ENCODE measurements around the gene CCR4. TPM values are rescaled to one million over a fixed set of nuclear protein-coding genes. Genes with fewer than 3 reads are reported as not detected.
"Not testable (repeated sequence)": the region's sequence is repeated elsewhere in the genome, so short reads cannot be mapped to it uniquely, and the experiment has no call there.

The CCR4 gene
- 1 to 10 TPM in 1 of 10 donors, under 1 TPM in 8, not detected in 1; 0.07 to 1.3 (median 0.10) TPM for polyA plus RNA-seq (ENCODE audit: insufficient read length in 10 of 10)
- long read RNA-seq, donor 1 = 0 reads
- long read RNA-seq, donor 2 = 0 reads
- long read RNA-seq, donor 3 = 0 reads
- long read RNA-seq, donor 4 = 0 reads
- long read RNA-seq, donor 5 = 0 reads
- long read RNA-seq, donor 6 = 0 reads
- long read RNA-seq, donor 7 = 0 reads
- long read RNA-seq, donor 8 = 0 reads
- long read RNA-seq, donor 9 = 0 reads

DNA sequence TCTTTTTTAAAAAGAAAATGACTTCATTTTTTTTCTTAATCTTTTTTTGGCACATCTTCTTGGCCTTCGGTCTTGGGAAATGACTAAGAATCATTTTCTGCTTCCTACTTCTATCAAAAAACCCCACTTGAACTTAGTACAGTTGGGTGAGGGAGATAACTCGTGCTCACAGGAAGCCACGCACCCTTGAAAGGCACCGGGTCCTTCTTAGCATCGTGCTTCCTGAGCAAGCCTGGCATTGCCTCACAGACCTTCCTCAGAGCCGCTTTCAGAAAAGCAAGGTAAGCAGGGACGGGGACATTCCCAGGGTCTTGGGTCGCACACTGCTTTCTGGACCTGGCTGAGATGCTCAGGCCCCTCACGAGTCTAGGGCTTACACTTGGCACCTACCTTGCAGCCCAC is at the start of gene CCR4:
Gene CCR4 (plus strand): TSS at position 235 of the 402 bp plus-strand sequence. CDS start 1,779 bp downstream, outside the sequence.
- DNase-seq = no peak

DNA sequence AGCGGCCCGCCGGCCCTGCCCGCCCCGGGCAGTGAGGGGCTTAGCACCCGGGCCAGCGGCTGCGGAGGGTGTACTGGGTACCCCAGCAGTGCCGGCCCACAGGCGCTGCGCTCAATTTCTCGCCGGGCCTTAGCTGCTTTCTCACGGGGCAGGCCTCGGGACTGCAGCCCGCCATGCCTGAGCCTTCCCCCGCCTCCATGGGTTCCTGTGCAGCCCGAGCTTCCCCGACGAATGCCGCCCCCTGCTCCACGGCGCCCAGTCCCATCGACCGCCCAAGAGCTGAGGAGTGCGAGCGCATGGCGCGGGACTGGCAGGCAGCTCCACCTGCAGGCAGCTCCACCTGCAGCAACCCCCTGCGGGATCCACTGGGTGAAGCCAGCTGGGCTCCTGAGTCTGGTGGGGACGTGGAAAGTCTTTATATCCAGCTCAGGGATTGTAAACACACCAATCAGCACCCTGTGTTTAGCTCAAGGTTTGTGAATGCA is 48.5 kb upstream of the CCR4 start:
- DNase-seq = peak in 1 of 3 donors; percentile 43

DNA sequence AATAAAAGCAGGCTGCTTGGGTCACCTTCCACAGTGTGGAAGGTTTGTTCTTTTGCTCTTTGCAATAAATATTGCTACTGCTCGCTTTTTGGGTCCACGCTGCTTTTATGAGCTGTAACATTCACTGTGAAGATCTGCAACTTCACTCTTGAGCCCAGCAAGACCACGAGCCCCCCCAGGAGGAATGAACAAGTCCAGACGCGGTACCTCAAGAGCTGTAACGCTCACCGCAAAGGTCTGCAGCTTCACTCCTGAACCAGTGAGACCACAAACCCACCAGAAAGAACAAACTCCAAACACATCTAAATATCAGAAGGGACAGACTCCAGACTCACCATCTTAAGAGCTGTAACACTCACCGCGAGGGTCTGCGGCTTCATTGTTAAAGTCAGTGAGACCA is 47.5 kb upstream of the CCR4 start:
- DNase-seq = no peak

DNA sequence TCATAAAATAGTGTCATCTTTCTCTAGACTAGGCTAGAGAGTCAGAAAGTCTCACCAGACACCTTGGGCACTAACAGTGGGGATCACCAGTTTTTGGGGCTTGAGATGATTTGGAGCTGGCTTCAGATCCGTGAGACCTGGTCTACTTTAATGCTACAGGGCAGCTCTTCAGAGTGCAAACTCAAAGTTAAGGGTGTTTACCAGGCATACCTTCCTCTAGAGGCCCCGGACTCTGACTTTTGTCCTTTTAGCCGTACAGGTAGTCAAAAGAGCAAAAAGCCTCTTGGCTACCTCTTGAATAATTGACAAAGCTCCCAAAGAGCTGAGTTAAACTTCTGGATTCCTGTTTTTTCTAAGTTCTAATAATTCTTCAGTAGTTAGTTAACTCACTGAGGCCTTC is 41.4 kb upstream of the CCR4 start:
- no peak for DNase-seq

DNA sequence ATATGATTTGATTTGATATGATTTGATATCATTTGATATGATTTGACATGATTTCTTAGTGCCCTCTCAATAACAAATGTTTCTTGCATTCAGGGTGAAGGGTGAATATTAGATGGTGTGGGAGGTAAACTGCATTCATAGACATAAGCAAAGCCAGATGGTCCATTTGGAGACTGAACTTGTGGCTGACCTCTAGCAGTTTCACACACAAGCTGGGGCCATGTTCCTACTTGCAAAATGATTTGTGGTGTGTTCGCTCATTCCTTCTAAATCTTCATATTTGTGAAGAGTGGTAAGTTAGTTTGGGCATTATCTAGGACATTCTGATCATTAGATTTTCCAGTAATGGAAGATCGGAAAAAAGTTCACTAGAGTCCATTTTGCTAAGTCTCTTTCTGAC is 40.5 kb upstream of the CCR4 start:
- no peak for DNase-seq

DNA sequence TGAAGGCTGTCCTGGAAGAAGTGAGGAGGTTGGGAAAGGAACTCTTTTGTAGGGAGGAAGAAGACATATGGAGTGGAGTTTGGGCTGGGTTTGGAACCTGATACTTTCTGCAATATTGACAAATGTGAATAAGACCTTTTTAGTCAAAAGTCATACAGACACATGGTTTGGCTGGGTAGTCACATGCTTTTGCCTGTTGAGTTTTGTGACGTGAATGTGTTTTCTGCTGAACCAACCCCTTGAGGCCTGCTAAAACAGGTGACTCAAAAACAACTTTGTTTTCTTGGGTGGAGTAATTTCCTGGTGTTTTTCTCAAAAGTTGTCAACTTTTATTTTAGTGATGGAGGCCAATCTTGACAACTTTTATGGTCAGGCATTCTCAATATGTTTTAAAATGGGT is 39.4 kb upstream of the CCR4 start:
- no peak for DNase-seq

DNA sequence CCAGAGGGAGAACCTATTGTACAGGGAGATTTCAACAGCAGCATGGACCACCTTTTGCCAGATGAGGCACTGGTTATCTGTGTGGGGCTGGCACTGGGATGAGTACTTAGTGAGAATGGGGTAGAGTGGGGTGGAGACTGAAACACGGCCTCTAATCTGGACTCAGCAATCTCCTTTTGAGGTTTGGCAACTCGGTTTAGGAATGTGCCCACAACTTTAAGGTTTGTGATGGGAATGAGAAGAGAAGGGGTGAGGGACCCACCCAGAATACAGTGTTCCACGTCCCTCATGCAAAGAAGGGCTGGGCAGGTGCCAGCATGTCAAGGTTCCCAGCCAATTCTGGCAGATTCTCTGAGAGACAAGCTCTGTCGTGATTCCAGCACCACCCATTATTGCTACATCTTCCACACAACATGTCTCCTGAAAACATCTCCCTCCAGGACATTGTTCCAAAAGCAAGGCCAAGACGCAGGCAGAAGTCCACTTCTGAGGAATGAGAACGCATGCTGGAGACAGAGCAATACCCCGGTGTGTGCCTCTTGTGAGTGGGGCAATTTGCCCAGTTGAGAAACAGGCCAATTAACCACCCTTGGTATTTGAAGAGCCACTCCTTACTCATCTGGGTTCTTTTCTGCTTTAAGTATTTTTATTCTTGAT is 37.5 kb upstream of the CCR4 start:
- peak in 2 of 3 donors; percentile 8 to 36 for DNase-seq

DNA sequence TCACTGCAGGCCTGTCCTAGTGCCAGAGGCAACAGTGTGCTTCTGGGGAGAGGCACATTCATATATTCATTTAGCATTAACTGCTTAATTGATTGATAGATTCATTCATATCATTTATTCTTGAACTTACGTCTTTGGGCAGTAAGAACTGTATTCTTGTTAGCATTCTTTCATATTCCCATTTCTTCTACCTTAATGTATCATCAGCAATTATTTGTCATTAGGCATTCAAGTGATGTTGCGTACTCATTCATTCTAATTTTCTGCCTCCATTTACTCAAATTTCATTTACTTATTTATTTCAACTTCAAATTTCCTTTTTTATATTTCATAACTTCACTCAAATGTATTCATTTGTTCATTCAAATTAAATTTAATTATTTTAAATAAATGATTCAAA is 31.5 kb upstream of the CCR4 start:
- DNase-seq = no peak

DNA sequence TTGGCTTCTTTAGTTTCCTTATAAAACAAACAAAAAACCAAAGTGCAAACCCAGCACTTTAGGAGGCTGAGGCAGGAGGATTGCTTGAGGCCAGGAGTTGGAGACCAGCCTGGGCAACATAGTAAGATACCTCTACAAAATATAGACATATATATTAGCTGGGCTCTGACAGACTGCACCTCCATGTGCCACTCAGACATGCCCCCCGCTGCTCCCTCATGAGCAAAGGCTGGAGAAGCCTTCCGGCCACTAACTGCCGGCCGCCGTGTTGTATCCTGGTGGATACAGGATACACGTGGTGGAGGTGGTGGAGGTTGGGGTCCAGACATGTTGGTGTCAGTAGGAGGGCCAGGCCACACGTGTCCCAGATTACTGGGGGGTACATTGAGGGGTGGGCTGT is 29.4 kb upstream of the CCR4 start:
- DNase-seq = no peak

DNA sequence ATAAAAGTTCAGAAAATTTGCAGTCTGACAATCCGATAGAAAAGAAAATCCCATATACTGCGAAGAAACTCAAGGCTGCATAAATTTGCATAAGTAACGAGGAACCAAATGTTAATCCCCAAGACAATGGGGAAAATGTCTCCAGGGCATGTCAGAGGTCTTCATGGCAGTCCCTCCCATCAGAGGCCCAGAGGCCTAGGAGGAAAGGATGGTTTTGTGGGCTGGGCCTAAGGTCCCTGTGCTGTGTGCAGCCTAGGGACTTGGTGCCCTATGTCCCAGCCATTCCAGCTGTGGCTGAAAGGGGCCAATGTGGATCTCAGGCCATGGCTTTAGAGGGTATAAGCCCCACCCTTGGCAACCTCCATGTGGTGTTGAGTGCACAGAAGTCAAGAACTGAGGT is 21.3 kb upstream of the CCR4 start:
- no peak for DNase-seq

DNA sequence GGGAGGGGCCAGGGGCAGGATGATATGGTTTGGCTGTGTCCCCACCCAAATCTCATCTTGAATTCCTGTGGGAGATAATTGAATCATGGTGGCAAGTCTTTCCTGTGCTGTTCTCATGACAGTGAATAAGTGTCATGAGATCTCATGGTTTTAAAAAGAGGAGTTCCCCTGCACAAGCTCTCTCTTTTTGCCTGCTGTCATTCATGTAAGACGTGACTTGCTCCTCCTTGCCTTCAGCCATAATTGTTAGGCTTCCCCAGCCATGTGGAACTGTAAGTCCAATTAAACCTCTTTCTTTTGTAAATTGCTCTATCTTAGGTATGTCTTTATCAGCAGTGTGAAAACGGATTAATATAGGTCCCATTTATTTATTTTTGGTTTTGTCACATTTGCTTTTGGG is 20.2 kb upstream of the CCR4 start:
- DNase-seq = not testable (repeated sequence)

DNA sequence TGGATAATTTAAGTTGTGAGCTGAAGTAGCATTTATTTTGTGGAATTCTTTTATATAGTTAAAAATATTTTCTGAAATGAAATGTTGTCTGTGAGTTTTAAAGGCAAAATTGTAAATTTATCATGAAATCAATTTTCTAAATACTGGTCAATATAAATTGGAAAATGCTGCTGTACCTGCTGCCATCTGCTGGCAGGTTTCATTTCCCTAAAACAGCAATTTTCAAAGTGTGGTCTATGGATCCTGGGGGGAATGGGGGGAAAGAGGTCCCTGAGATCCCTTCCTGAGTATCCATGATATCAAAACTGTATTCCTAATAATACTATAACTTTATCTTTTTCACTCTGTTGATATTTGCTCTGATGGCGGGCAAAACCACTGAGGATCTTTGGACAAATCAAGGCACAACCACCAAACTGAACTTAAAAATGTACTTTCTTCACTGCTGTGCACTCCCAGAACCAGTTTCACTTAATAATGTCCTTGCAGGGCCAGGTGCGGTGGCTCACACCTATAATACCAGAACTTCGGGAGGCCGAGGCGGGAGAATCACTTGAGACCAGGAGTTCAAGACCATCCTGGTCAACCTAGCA is 17.2 kb upstream of the CCR4 start:
- peak in 2 of 3 donors; percentile 17 to 46 for DNase-seq

DNA sequence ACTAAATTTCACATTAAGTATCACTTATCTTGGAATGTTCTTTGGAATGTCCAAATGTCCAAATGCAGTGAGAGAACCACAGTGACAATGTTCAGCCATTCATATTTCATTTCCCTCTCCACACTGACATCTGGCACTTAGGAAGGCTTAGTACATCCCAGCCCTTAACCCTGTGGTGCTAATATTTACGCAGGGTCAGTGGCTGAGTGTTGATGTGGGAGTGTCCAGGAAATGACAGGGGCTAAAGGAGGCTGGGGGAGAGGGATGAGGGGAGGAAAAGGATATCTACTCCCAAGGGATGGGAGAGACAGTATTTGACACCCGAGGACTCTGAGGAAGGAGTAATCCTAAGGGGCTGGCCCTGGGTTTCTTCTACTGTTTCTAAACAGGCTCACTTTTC is 14.1 kb upstream of the CCR4 start:
- no peak for DNase-seq

DNA sequence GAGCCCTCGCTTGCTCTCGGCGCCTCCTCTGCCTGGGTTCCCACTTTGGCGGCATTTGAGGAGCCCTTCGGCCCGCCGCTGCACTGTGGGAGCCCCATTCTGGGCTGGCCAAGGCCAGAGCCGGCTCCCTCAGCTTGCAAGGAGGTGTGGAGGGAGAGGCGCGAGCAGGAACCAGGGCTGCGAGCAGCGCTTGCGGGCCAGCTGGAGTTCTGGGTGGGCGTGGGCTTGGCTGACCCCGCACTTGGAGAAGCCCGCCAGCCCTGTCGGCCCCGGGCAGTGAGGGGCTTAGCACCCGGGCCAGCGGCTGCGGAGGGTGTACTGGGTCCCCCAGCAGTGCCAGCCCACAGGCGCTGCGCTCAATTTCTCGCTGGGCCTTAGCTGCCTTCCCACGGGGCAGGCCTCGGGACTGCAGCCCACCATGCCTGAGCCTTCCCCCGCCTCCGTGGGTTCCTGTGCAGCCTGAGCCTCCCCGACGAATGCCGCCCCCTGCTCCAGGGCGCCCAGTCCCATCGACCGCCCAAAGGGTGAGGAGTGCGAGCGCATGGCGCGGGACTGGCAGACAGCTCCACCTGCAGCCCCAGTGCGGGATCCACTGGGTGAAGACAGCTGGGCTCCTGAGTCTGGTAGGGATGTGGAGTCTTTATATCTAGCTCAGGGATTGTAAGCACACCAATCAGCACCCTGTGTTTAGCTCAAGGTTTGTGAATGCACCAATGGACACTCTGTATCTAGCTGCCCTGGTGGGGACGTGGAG is 11.7 kb upstream of the CCR4 start:
- not testable (repeated sequence) for DNase-seq

DNA sequence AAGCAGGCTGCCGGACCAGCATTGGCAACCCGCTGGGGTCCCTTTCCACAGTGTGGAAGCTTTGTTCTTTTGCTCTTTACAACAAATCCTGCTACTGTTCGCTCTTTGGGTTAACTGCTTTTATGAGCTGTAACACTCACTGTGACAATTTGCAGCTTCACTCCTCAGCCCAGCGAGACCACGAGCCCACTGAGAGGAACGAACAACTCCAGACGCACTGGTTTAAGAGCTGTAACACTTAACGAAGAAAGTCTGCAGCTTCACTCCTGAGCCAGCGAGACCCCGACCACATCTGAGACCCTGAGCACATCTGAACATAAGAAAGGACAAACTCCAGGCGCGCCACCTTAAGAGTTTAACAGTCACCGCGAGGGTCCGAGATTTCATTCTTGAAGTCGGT is 10.7 kb upstream of the CCR4 start:
- no peak for DNase-seq

DNA sequence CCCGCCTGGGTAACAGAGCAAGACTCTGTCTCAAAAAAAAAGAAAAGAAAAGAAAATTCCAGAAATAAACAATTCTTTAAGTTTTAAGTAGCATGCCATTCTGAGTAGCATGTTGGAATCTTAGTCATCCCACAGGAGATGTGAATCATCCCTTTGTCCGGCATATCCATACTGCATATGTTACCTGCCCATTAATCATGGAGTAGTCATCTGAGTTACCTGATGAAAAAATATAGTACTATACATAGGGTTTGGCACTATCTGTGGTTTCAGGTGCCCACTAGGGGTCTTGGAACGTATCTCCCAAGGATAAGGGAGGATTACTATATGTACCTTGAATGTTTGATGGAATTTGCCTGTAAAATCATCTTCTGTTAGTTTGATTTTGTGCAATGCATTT is 6.3 kb upstream of the CCR4 start:
- no peak for DNase-seq

DNA sequence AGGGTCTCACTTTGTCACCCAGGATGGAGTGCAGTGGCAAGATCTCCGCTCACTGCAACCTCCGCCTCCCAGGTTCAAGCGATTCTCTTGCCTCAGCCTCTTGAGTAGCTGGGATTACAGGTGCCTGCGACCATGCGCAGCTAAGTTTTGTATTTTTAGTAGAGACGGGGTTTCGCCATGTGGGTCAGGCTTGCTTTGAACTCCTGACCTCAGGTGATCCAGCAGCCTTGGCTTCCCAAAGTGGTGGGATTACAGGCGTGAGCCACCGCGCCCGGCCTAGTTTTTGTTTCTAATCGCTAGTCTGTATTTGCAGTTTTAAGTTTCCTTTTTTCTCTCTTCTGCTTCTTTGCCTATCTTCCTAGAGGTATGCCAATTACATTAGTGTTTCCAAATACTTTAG is 5.8 kb upstream of the CCR4 start:
- not testable (repeated sequence) for DNase-seq

DNA sequence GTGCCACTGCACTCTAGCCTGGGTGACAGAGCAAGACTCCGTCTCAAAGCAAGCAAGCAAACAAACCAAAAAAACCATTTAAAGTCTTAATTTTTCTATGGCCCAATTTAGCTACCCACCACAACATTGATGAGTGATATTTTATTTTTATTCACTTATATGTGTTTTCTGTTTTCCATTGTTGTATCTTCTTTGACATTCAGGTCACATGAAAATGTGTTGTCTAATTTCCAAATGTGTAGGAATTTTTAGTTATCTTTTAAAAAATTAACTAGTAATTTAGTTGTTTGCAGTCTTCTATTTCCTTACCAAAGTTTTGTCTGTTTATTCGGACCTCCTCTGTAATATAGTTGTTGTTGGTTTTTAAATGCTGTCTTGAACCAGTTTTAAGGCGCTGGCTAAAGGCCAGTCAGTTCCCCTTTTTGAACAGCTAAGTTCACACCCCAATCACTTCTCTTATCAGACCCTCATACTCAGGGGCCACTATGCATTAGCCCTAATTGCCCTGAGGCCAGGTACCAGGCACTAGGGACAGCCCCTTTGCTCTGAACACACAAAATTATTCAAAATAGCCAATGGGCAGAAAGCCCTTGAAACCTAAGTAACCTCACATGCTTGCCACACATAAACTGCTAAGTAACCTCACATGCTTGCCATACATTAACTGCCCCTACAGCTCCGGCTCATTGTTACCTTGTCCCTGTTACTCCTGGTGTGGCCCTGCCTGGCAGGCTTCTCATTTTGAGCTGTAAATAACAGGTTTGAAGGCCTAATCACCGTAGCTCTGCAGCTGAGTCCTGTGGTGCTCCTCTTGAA is 4.3 kb upstream of the CCR4 start:
- no peak for DNase-seq

DNA sequence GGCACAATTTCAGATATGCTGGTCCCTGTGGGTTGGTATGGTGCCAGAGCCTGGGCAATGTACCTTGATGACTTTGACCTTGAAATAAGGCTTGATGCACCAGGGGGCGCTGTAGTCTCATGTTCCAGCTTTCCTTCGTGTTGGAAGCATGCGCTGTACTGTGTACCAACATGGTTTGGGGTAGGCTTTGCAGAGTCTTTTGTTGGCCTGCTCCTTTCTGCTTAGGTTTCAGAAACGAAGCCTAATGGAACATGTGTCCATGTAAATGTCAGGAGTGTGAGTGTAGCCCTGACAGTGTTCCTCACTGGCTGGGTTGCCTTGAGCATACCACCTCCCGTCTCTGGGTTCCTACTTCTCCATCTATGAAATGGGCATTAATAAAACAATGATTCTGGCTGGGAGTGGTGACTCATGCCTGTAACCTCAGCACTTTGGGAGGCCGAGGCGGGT is 3.6 kb upstream of the CCR4 start:
- DNase-seq = peak; percentile 39 to 74 (median 56)

DNA sequence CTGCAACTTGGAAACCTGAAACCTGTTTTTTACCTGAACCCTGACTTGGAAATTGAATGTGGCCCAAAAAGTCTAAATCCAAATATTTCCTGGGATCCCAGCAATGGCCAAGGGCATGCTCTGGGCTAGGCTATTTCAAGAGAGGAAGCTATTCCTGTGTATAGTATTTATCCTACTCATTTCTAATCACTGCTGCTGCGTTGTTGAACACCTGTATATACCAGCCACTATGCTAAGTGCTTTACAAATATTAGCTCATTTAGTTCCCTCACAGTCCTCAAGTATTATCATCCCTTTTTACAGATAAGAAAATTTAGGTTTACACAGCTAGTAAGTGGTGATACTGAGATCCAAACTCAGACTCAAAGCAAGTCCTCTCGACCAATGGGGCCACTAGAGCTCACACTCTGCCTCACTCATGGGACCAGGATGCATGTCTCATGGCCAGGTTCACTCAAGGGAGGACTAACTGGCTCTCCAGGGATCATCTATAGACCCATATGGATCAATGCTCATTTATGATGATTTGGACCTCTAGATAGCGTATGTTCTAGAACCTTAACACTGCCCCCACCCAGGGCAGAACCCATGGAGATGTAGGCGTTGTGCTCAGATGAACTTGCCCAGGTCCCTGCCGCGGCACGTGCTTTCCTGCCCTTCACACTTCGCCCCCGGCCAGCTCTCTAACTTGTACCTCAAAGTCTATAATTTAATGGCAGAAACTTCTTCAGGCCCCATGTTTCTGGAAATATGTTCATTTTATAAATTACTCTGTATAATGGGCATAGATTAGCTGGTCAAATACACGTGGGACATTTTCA is 2.6 kb upstream of the CCR4 start:
- DNase-seq = no peak

DNA sequence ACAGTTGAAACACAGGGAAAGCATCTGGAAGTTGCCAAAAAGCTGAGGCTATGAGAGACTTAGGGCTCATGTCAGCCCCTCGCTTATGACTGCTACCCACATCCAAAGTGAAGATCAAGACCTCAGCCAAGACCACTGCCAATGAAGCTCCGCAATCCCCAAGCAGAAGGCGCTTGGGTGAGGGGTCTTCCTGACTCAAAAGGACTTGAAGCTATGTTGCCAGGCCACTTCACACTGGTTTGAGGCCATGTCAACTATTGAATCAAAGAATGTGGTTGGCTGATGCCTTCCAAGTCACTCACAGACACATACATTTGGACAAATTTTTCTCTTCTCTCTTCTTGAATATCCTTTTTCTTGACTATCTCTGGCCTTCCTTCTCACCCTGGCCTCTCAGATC is 928 bp upstream of the CCR4 start:
- no peak for DNase-seq

Measured in muscle of back (tissue), 13 donors.